ENCODE data around the gene ZNF507.

The ZNF507 gene

GRCh38 chr19:32345261-32346207 lies at the start of gene ZNF507:
TSS of gene ZNF507 (plus strand) at chr19:32345610. CDS start at chr19:32352831, 7,221 bp downstream.
- Histone ChIP-seq H3K9ac (ENCODE audit: low read depth, low read length) (peak within 1 kb of the TSS; percentile 73), H3K36me3 (ENCODE audit: insufficient read depth, low read length) (no peaks in the 10 kb centered on the region), H3K9me3 (ENCODE audit: control insufficient read depth, insufficient read depth, low read length) (no peaks in the 10 kb centered on the region), H3K4me1 (ENCODE audit: insufficient read depth, low read length) (no peaks in the 10 kb centered on the region)

GRCh38 chr19:32296694-32297093 lies 48.7 kb upstream of the ZNF507 start:
- no peaks in the 10 kb centered on the region for H3K9me3 ChIP-seq (ENCODE audit: control insufficient read depth, insufficient read depth, low read length)
- H3K4me1 ChIP-seq (ENCODE audit: insufficient read depth, low read length): no peaks in the 10 kb centered on the region
- H3K36me3 ChIP-seq (ENCODE audit: insufficient read depth, low read length): no peaks in the 10 kb centered on the region
- H3K9ac ChIP-seq (ENCODE audit: low read depth, low read length): no peak overlapping the region

GRCh38 chr19:32302778-32303177 lies 42.6 kb upstream of the ZNF507 start:
- no peaks in the 10 kb centered on the region for H3K4me1 ChIP-seq (ENCODE audit: insufficient read depth, low read length)
- H3K9ac ChIP-seq (ENCODE audit: low read depth, low read length): no peak overlapping the region
- H3K9me3 ChIP-seq (ENCODE audit: control insufficient read depth, insufficient read depth, low read length): no peaks in the 10 kb centered on the region; the same call in 1 of the 2 replicates
- H3K36me3 ChIP-seq (ENCODE audit: insufficient read depth, low read length): no peaks in the 10 kb centered on the region

GRCh38 chr19:32303193-32303592 lies 42.2 kb upstream of the ZNF507 start:
- no peaks in the 10 kb centered on the region; the same call in 1 of the 2 replicates for H3K9me3 ChIP-seq (ENCODE audit: control insufficient read depth, insufficient read depth, low read length)
- no peaks in the 10 kb centered on the region for H3K36me3 ChIP-seq (ENCODE audit: insufficient read depth, low read length)
- H3K9ac ChIP-seq (ENCODE audit: low read depth, low read length): no peak overlapping the region
- H3K4me1 ChIP-seq (ENCODE audit: insufficient read depth, low read length): peaks cover 4% of the 10 kb centered on the region

- Histone ChIP-seq H3K36me3 (ENCODE audit: insufficient read depth, low read length) (no peaks in the 10 kb centered on the region), H3K4me1 (ENCODE audit: insufficient read depth, low read length) (peaks cover 15% of the 10 kb centered on the region), H3K9me3 (ENCODE audit: control insufficient read depth, insufficient read depth, low read length) (no peaks in the 10 kb centered on the region; the same call in 1 of the 2 replicates), H3K9ac (ENCODE audit: low read depth, low read length) (no peak overlapping the region)
Measured at GRCh38 chr19:32307591-32307990, 37.8 kb upstream of the ZNF507 start.

- Histone ChIP-seq H3K4me1 (ENCODE audit: insufficient read depth, low read length) (peaks cover 15% of the 10 kb centered on the region), H3K9me3 (ENCODE audit: control insufficient read depth, insufficient read depth, low read length) (no peaks in the 10 kb centered on the region), H3K9ac (ENCODE audit: low read depth, low read length) (no peak overlapping the region), H3K36me3 (ENCODE audit: insufficient read depth, low read length) (no peaks in the 10 kb centered on the region)
Measured at GRCh38 chr19:32308431-32309077, 36.9 kb upstream of the ZNF507 start.

GRCh38 chr19:32309711-32310390 lies 35.6 kb upstream of the ZNF507 start:
- peaks cover 15% of the 10 kb centered on the region for H3K4me1 ChIP-seq (ENCODE audit: insufficient read depth, low read length)
- no peaks in the 10 kb centered on the region for H3K9me3 ChIP-seq (ENCODE audit: control insufficient read depth, insufficient read depth, low read length)
- no peaks in the 10 kb centered on the region for H3K36me3 ChIP-seq (ENCODE audit: insufficient read depth, low read length)
- no peak overlapping the region for H3K9ac ChIP-seq (ENCODE audit: low read depth, low read length)

GRCh38 chr19:32311371-32311770 lies 34.0 kb upstream of the ZNF507 start:
- H3K36me3 ChIP-seq (ENCODE audit: insufficient read depth, low read length): no peaks in the 10 kb centered on the region
- H3K9me3 ChIP-seq (ENCODE audit: control insufficient read depth, insufficient read depth, low read length): no peaks in the 10 kb centered on the region
- peaks cover 15% of the 10 kb centered on the region for H3K4me1 ChIP-seq (ENCODE audit: insufficient read depth, low read length)
- no peak overlapping the region for H3K9ac ChIP-seq (ENCODE audit: low read depth, low read length)

GRCh38 chr19:32313569-32314265 lies 31.7 kb upstream of the ZNF507 start:
- no peaks in the 10 kb centered on the region for H3K9me3 ChIP-seq (ENCODE audit: control insufficient read depth, insufficient read depth, low read length)
- H3K36me3 ChIP-seq (ENCODE audit: insufficient read depth, low read length): no peaks in the 10 kb centered on the region
- H3K4me1 ChIP-seq (ENCODE audit: insufficient read depth, low read length): peaks cover 10% of the 10 kb centered on the region; the same call in 1 of the 2 replicates
- no peak overlapping the region for H3K9ac ChIP-seq (ENCODE audit: low read depth, low read length)

- Histone ChIP-seq H3K36me3 (ENCODE audit: insufficient read depth, low read length) (no peaks in the 10 kb centered on the region), H3K4me1 (ENCODE audit: insufficient read depth, low read length) (peaks cover 11% of the 10 kb centered on the region), H3K9ac (ENCODE audit: low read depth, low read length) (no peak overlapping the region), H3K9me3 (ENCODE audit: control insufficient read depth, insufficient read depth, low read length) (no peaks in the 10 kb centered on the region)
Measured at GRCh38 chr19:32316034-32316433, 29.4 kb upstream of the ZNF507 start.

GRCh38 chr19:32317086-32317485 lies 28.3 kb upstream of the ZNF507 start:
- Histone ChIP-seq H3K9me3 (ENCODE audit: control insufficient read depth, insufficient read depth, low read length) (no peaks in the 10 kb centered on the region), H3K4me1 (ENCODE audit: insufficient read depth, low read length) (peaks cover 11% of the 10 kb centered on the region), H3K9ac (ENCODE audit: low read depth, low read length) (no peak overlapping the region), H3K36me3 (ENCODE audit: insufficient read depth, low read length) (no peaks in the 10 kb centered on the region)

GRCh38 chr19:32318884-32319520 lies 26.4 kb upstream of the ZNF507 start:
- Histone ChIP-seq H3K9me3 (ENCODE audit: control insufficient read depth, insufficient read depth, low read length) (no peaks in the 10 kb centered on the region), H3K4me1 (ENCODE audit: insufficient read depth, low read length) (peaks cover 11% of the 10 kb centered on the region), H3K9ac (ENCODE audit: low read depth, low read length) (no peak overlapping the region), H3K36me3 (ENCODE audit: insufficient read depth, low read length) (no peaks in the 10 kb centered on the region)

- Histone ChIP-seq H3K9ac (ENCODE audit: low read depth, low read length) (no peak overlapping the region), H3K9me3 (ENCODE audit: control insufficient read depth, insufficient read depth, low read length) (no peaks in the 10 kb centered on the region), H3K36me3 (ENCODE audit: insufficient read depth, low read length) (no peaks in the 10 kb centered on the region), H3K4me1 (ENCODE audit: insufficient read depth, low read length) (peaks cover 8% of the 10 kb centered on the region)
Measured at GRCh38 chr19:32322541-32322940, 22.9 kb upstream of the ZNF507 start.
